Epithelial cell of prostate (primary cell): ENCODE measurements around the gene TMEM217.

Experiments used
- DNase-seq: peaks from one replicate; pipeline ENCODE4 v3.0.0-alpha.2; 2011; ENCODE audit warnings: low read depth, low spot score
- H3K27ac ChIP-seq: fragments of 450-650 bp; 2 replicates; pipeline ENCODE4 v1.5.1; 2017; ENCODE audit warnings: mild to moderate bottlenecking

The TMEM217 gene

DNA sequence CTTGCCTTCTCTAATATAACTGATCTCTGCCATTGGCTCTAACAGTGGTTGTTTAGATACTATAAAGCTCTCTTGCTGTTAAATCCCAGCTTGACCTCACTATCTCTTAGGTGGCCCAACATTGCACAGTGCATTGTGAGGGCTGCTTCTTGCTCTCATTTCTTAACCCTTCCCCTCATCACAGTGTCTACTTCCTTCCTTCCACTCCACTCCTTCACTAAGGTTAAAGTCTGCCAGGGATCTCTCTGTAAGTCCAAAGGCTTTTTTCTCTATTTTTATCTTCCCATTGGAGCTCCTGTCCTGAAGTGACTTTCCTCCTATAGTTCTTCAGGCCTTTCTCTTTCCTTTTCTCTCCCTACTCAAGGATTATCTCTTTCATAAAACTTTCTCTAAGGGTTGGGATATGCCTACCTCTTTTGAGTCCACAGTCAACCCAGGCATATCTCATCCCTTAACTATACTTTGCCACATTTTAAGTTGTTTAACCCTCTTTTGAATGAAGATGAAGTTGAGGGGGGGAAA is 4.4 kb downstream of the TMEM217 start:
- no peak overlapping the region for H3K27ac ChIP-seq
- DNase-seq, result no peak

DNA sequence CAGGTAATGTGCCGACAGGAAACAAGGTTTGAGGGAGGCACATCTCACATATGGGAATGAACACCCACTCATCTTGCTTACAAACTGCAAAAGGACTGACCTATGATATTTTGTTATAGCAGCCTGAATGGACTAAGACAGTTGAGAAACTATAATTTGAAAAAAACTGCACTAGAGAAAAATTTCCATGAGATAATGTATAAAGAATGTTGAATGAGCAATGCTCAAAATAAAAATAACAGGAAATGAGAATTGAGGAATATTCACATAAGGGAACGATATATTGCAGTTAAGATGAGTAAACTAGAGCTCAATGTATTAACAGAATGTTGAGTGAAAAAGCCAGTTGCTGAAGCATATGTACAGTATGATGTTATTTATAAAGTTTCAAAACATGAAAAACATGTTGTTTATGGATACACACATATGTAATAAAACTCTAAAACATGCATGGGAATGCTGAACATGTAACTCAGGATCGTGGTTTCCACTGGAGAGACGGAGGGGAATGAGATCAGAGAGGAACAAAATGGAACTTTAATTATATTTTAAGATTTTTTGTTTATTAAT is 6.6 kb downstream of the TMEM217 start:
- peak overlapping the region; percentile 14 for H3K27ac ChIP-seq

DNA sequence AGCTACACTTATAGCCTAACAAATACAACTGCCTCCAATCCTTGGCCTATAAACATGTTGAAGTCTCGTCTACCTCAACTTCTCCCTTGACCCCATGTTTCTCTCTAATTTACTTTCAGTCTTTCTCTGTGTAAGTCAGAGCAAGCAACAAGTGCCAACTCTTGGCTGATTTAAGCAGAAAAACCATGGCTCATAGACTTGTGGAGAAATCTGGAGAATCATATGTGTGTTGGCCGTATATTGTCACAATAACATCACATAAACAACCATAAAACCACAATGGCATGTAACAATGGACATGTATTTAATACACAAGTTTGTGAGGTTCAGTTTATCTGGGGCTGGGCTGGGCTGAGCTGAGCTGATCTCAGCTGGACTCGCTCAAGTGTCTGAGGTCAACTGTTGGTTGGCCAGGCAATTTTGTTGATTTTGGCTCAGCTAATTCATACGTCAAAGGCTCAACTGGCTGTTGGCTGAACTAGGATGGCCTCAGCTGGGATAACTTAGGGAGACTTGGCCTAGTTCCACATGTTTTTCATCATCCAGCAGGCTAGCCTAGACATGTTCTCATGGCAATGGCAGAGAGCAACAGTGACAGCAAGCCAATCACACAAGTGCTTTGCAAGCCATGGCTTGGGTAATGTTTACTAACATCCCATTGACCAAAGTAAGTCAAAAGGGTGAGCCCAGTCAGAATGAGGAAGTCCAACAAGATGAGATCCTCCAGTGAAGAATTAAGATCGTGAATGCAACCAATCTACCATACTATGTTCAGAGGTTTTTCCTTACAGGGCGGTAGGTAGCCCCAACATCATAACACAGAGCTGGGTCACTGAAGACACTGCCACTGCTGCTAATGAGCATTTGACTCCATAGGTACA is 13.3 kb downstream of the TMEM217 start:
- peak; percentile 100 for DNase-seq
- peak overlapping the region; percentile 97 for H3K27ac ChIP-seq

More for the DNA sequence above, 6.6 kb downstream of the TMEM217 start:
- DNase-seq, result no peak

DNA sequence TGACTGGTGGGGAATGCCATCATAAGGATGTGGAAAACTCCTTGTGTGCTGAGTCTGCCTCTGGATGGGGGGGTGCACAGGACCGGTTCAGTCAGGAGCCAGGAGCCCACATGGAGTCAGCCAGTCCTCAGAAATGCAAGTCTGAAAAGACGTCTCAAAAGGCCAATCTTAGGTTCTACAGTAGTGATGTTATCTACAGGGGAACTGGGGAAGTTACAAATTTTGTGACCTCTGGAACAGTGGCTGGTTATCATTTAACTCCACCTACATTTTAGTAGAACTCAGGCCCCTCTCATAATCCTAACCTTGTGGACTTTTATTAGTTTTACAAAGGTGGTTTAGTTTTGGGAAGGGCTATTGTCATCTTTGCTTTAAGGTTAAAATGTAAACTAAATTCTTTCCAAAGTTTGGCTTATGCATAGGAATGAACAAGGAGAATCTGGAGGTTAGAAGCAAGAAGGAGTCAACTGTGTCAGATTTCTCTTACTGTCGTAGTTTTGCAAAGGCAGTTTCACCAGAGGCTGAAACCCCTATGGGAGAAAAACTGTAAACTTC is 14.1 kb downstream of the TMEM217 start:
- no peak for DNase-seq
- H3K27ac ChIP-seq, result peak overlapping the region; percentile 97

DNA sequence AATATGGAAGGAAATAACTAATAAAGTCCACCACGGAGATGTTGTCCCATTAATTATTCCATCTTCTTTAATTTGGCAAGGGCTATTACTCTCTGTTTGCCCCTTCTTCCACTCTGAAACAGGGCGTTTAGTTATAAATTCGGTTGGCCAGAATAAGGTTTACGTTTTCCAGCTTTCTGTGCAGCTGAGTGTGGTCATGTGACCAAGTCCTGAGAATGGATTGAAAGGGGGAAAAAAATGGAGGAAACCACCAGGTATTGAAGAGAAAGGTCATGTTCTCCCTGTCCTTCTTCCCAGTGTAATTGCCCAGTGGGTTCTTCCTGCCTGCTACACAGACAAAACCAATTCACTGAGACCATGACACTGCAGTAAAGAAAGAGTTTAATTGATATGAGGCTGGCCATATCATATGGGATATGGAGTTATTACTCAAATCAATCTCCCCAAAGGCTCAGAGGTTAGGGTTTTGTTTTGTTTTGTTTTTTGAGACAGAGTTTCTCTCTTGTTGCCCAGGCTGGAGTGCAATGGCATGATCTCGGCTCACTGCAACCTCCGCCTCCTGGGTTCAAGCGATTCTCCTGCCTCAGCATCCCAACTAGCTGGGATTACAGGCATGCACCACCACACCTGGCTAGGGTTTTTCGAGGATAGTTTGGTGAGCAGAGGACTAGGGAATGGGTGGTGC is 14.7 kb downstream of the TMEM217 start:
- DNase-seq, result no peak
- peak overlapping the region; percentile 97 for H3K27ac ChIP-seq

DNA sequence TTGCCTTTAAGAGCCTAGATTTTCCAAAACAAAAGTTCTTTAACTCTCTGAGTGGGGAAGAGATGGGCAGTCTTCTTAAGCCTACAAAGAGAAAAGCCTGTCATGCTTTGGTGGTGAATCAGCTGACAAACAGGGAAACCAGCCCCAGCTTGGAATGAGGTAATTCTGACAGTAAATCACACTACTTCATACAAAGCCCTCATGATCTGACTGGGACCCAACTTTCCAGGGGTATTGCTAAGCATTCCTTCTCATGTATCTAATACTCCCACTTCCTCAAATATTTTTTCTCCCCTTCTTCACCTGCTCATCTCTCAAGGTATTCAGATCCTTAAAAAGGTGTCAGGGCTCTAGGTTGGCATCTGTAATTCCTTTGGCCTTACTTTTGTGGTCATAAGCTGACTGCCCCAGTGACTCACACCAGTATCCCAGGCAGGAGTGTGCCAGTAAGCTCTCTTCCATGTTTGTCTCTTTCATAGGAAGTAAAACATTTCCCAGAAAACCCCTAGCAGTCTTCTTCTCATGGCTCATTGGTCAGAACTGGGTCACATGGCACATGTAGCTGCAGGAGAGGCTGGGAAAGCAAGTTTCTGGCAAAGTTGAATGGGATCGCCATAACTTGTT is 15.4 kb downstream of the TMEM217 start:
- peak; percentile 97 for DNase-seq
- H3K27ac ChIP-seq, result peak overlapping the region; percentile 97

DNA sequence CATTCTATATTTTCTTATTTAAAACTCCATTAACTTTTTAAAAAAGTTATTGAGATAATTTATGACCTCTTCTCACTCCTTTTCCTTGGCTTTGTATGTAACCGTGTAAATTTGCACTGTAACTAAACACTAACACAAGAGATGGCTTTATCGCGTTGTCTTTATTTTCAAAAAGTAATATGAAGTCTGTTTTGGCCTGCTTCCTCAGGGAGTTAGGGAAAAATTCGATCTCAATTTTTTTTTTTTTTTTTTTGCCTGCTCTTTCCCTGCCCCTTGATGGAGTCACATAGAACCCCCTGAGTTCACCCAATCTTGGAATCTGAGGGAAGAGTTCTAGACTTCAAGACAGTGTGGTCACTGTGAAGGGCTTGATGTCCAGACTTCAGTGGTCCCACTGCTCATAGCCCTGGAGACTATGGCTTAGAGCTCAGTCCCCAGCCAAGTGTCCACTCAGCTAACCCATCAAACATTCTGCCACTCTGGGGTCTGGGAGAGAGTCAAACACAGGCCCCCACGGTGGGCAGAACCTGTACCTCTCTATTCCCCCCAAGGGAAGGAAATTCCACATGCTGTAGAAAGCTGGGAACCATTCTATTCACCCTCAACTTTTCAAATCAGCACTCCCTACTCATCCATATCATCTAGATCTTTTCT is 16.0 kb downstream of the TMEM217 start:
- H3K27ac ChIP-seq, result peak overlapping the region; percentile 97
- DNase-seq, result no peak

DNA sequence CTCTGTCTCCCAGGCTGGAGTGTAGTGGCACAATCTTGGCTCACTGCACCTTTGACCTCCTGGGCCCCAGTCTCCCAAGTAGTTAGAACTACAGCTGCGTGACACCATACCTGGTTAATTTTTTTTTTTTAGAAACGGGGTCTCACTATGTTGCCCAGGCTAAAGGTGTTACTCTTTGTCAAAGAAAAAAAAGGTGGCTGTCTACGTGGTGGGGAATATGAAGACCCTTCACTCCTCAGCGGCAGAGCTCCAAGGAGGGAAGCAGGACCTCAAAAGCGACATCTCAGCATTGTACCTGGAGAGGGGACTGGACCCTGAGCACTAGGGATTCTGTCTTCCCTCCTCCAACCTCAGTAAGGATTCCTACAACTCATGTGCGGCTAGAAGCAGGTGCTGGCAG is 16.8 kb downstream of the TMEM217 start:
- no peak for DNase-seq
- H3K27ac ChIP-seq, result peak overlapping the region; percentile 97

DNA sequence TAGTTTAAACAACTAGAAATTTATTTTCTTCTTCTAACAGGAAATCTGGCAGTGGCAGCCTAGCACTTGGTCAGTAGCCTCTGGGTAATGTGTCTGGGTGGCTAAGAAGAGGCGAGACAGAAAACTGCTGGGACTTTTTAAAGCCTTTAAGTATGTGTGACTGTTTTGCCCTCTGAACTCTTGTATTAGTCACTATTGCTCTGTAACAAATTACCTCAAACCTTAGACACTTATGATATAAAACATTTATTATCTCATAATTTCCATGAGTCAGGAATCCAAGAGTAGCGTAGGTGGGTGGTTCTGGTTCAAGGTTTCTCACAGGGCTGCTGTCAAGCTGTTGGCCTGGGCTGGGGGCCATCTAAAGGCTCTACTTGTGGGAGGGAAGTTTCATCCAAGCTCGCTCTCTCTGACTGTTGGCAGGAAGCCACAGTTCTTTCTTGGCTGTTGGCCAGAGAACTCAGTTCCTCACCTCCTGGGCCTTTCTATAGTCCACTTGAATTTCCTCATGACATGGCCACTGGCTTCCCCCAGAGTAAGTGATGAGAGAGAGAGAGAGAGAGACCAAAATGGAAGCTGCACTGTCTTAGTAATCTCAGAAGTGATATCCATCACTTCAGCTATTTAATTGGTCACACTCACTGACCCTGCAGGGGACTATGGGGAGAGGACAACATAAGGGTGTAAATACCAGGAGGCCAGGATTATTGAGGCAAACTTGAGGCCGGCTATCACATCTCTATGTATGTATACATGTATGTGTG is 17.8 kb downstream of the TMEM217 start:
- peak; percentile 95 for DNase-seq
- peak overlapping the region; percentile 97 for H3K27ac ChIP-seq

DNA sequence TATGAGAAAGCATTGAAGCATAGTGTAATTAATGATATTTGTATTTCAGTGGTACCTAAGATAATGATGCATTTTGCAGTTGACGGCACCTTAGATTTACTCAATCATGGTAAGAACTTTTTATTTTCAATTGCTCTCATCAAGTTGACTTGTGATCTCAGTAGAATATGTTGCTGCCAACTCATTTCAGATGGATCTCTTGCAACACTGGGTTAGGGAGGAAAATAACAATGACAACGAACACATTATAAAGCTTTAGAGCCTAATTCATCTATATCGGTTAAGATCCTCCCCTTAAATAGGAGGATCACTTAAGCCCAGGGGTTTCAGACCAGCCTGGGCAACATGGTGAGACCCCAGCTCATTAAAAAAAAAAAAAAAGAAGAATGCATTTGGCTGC is 18.4 kb downstream of the TMEM217 start:
- H3K27ac ChIP-seq, result peak overlapping the region; percentile 97
- DNase-seq, result no peak

DNA sequence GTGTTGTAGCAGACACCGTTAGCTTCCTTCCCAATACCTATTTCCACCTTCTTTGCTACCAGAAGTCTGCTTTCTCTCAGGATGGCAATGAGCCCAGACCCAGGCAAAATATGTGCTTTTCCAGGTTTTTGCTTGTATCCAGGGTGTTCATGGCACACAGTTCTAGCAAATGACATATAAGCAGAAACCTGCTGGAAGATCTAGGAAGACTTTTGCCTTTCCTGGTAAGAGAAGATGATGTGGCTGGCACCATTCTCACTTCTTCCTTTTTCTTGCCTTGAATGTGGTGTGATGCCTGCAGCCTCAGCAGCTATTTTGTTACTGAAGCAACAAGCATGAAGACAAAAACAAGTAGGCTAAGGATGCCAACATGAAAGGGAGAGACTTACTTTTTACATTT is 19.6 kb downstream of the TMEM217 start:
- DNase-seq, result no peak

DNA sequence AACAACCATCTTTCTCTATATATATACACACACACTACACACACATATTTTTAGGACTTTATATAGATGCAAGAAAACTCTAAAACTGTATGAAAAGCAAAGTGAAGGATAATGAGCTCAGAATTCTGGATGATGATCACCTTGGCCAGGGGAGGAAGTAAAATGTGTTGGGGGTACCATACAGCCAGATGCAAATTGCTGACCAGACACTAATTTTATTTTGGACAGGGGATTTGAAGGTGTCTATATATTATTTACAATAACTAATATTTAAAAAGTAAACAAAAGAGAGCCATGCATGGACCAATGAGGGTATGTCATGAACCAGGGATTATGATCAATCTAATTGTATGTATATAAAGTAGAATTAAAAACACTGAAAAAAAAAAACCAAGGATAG is 20.2 kb downstream of the TMEM217 start:
- no peak for DNase-seq
- H3K27ac ChIP-seq, result no peak overlapping the region

More for the DNA sequence above, 19.6 kb downstream of the TMEM217 start:
- peak overlapping the region; percentile 97 for H3K27ac ChIP-seq

DNA sequence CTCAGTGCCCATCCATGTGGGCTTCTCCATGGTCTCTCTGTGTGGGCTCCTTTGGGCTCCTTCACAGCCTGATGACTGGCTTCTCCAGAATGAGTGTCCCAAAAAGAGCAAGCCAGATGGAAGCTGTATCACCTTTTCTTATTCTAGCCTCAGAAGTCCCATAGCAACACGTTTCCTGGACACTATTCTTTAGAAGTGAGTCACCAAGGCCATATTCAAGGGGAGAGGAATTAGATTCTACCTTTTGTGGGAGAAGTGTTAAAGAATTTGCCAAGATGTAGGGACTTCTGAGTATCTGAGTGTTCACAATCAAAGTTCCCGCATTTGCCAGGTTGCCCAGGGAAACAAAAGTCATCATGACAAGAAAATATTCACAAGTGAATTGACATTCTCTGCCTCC is 21.0 kb downstream of the TMEM217 start:
- no peak for DNase-seq
- no peak overlapping the region for H3K27ac ChIP-seq

DNA sequence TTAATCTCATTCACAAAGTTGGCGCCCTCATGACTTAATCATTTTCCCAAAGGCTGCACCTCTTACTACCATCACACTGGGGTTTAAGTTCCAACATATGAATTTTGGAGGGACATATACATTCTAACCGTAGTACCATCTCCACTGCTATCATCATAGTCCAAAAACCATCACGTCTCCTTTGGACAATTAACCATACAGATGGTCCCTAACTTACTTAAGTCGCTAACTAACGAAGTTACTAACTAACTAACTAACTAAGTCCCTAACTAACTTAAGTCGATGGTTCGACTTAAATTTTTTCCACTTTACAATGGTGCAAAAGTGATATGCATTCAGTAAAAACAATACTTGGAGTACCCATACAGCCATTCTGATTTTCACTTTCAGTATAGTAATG is 24.4 kb downstream of the TMEM217 start:
- H3K27ac ChIP-seq, result no peak overlapping the region
- no peak for DNase-seq

DNA sequence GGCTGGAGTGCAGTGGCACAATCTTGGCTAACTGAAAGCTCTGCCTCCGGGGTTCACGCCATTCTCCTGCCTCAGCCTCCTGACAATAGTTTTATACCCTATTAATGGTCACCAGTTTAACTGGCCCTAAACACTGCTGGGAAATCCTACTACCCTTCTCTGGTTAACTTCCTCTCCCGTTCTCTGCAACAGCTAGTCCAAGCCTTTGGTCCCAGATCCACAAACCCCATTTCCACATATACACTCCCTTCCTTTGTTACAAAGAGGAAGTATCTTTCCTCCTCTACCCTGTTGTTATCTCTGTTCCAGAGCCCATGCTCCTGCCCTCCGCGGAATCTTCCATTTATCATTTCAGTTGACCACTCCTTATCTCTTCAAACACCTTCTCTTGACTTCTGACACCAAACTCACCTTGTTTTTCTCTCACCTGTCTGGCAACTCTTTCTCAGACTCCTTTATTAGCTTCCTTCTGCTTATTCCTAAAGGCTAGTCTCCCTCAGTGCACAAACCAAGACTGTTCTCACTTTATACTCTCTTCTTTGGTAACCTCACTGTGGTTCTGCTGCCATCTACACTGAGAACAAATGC is 25.4 kb downstream of the TMEM217 start:
- no peak overlapping the region for H3K27ac ChIP-seq
- no peak for DNase-seq

DNA sequence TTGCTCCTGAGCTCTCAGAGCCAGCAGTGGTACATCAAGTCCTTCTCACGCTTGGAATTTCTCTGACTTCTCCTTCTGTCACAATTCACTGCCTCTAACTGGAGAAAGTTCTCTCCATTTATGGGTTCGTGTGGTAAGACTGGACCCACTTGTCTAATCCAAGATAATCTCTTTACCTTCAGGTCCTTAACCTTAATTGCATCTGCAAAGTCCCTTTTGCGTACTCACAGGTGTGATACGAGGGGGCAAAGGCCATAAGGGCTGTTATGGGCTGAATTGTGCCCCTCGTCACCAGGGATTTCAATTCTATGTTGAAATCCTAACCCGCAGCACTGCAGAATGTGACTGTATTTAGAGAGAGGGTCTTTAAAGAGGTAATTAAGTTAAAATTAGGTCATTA is 27.8 kb downstream of the TMEM217 start:
- no peak overlapping the region for H3K27ac ChIP-seq
- DNase-seq, result no peak

DNA sequence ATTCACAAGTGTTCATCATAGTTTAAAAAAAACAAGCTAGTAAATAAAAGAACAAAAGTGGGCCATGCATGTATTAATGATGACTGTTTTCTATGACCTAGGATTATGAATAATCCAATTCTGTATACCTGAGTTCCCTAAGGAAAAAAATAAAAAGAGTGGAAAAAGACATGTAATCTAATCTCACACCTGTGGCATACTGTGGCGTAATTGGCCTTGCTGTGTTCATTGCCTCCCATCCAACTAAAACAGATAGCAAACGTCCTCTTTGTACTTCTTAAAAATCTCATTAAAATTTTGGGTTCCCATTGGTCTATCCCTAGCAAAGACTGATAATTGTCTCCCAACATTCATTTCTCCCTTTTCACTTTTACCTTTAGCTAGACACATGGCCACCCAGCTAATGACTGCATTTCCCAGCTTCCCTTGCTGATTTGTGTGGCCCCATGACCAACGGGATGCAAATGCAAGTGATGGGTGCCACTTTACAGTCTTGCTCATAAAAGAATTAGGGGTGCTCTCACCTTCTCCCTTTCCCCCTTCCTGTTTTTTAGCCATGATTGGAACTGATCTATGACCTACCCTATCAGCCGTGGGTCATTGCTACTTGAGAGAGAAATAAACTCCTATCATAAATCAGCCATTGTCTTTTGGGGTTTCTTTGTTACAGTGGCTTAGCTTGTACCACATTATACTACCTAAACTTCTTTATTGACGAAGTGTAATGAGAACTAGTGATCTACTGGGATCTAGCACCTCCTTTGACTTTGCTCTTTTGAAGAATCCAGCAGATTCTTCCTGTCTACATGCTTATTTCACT is 32.4 kb downstream of the TMEM217 start:
- no peak for DNase-seq
- H3K27ac ChIP-seq, result no peak overlapping the region

DNA sequence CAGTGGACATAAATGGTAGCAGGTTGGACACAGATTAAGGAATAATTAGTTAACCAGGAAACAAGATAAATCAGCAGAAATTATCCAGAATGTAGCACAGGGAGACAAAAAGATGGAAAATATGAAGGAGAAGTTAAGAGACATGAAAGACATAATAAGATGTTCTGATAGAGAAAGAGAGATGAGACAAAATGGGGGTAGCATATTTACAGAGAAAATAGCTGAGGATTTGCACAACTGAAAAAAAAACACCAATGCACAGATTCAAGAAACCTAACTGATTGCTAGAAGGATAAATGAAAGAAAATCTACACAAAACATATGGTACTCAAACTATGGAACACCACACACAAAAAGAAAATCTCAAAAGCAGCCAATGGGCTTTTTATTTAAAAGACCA is 35.0 kb downstream of the TMEM217 start:
- no peak overlapping the region for H3K27ac ChIP-seq
- DNase-seq, result no peak
